GM19240 (cell line): Measurements from ENCODE around the gene DYRK3.
A peak's percentile ranks its signal among the peaks of the same experiment; 100 is the strongest.
"Not testable (repeated sequence)": the region's sequence is repeated elsewhere in the genome, so short reads cannot be mapped to it uniquely, and the experiment has no call there.

ENCODE experiments used
- DNase-seq: peaks from one replicate; pipeline ENCODE4 v3.0.0; 2011; ENCODE audit warnings: low spot score; ENCODE audit not compliant: insufficient read length

DYRK3 gene

GRCh38 chr1:206635080-206635977 is at the start of gene DYRK3:
TSS of gene DYRK3 (plus strand) at chr1:206635536. CDS start at chr1:206635704, 168 bp downstream.
- DNase-seq, result peak; percentile 80

- DNase-seq, result no peak
Measured at GRCh38 chr1:206586501-206587445, 48.6 kb upstream of the DYRK3 start.

- no peak for DNase-seq
Measured at GRCh38 chr1:206587904-206588303, 47.4 kb upstream of the DYRK3 start.

GRCh38 chr1:206588492-206588891 is 46.8 kb upstream of the DYRK3 start:
- DNase-seq, result no peak

- DNase-seq, result no peak
Measured at GRCh38 chr1:206589206-206589605, 46.1 kb upstream of the DYRK3 start.

- DNase-seq, result no peak
Measured at GRCh38 chr1:206590025-206590758, 45.1 kb upstream of the DYRK3 start.

- no peak for DNase-seq
Measured at GRCh38 chr1:206591226-206591625, 44.1 kb upstream of the DYRK3 start.

DNA sequence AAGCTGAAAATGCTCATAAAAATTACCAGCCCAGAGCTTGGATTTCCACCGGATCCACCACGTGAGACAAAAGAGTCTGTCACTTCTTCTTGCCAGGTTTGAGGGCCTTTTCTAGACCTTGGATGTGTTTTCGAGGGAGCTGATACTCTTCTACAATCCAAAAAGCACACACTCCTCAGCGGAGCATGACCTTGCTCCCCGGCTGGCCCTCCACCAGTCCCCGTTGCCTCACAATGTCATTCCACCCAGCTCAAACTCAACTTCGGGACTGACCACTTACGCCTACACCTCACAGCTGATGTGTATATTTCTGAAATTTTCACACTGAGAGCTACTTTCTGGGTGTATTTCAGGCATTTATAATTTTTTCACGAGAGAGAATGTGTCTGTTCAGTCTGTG is 43.6 kb upstream of the DYRK3 start:
- DNase-seq, result no peak

DNA sequence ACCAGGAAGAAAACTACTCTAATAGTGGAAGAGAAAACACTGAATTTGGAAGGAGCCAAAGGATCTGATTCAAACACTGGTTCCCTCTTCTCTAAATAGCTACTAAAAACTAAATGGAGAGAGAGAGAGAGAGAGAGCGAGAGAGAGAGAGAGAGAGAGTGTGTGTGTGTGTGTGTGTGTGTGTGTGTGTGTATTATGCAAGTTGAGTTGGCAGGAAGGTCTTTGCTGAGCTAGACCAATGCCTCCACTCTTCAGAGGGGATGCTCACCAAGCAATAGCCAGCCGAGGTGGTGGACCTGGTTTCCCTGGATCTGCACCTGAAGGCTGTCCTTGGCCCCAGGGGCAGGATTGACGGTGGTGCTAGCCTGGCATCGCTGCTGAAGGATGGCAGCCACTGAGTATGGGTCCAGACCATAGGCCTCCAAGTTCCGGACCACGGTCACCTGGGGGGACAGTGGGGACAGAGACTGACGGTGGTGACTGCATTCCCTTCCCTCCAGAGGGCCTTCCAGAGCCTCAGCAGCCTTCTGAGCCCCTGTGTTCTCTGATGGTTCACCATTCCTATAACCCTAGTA is 41.9 kb upstream of the DYRK3 start:
- DNase-seq, result no peak

DNA sequence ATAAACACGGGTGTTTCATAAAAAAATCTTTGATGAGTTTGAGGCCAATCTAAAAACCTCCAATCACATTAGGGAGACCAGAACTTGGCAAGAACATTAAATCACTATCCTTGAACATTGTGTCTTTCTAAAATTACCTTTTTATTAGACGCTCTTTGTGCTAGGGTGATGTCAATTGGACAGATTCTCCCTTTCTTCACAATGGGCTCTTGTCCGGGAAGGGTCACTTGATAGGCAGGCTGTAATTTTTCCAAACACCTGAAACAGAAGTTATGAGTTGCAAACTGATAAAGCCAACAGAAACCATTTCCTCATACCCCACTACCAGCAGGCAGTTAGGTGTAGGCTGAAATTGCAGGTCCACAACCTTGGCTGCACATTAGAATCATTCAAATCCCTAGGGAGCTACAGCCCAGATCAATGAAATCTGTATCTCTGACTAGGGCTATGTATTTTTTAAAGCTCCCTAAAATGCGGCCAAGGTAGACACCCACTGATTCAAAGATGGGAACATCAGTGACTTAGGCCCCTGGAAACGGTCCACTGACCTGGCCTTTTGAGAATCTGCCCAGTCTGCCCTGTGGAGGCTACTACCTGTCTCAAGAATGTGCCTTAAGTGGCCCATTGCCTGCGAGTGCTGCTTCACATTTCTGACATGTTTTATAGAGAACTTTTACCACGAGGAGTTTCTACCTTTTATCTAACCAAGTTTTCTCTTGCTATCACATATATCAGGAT is 39.6 kb upstream of the DYRK3 start:
- DNase-seq, result no peak

DNA sequence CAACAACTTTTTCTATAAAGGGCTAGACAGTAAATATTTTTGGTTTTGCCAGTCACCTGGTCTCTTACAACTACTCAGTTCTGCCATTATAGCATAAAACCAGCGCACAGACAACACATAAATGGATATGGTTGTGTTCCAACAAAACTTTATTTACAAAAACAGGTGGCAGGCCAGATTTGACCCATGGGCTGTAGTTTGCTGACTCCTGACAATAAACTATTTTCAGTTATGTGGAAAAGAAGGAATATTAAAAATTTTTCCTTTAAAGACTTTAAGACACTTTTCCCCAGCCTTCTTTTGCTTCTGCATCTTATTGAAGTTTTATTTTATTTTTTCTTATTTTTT is 39.0 kb upstream of the DYRK3 start:
- no peak for DNase-seq

DNA sequence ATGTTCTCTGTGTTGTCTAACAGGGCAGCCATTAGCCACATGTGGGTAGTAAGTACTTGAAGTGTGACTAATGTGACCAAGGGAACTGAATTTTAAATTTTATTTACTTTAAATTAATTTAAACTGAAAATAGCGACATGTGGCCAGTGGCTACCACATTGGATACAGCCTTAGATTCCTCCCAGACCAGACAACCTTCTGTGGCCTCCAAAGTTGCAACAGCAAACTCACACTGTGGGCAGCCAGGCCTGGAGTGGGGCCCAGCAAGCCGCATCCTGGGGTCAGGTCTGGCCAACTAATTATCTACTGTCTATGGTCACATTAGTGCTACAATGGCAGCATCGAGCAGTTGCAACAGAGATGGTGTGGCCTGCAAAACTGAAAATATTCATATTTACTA is 34.8 kb upstream of the DYRK3 start:
- no peak for DNase-seq

- DNase-seq, result no peak
Measured at GRCh38 chr1:206604861-206605260, 30.5 kb upstream of the DYRK3 start.

DNA sequence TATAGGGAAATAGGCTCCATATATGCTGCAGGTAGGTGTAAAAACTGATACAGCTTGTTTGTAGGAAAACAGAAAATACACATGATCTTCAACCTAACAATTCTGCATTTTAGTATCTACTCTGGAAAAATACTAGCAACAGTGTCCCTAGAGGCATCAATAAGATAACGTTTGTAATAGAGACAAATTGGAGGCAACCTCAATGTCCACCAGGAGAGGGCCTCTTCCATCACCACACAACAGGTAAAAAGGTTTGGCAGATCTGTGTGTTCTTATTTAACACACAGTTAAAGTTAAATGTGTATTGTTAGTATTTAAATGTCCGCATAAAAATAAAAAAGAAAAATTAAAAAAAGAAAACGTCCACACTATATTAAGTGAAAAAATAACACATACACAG is 28.5 kb upstream of the DYRK3 start:
- DNase-seq, result no peak

DNA sequence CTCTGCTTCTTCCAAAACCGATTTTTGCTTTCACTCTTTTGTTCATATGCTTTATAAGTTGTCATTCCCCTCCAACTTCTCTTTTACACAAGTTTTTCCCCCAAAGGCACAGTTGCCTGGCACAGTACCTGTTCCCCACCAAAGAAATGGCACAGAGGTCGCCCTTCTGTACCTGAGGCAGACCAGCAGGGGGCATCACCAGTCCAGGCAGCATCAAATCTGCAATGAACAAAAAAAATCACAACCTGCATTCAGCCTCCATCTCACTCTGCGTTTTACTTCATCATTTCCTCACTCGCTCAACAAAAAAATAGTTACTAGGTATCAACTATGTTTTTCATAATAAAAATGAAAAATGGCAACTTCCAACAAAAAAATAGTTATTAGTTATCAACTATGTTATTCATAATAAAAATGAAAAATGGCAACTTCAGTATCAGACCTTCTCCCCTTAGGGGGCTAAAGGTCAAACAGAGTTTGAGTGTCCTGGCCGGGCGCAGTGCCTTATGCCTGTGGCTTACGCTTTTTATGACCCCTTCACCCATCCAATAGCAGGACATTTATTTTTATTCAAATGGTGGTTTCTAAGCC is 27.1 kb upstream of the DYRK3 start:
- DNase-seq, result peak; percentile 44

DNA sequence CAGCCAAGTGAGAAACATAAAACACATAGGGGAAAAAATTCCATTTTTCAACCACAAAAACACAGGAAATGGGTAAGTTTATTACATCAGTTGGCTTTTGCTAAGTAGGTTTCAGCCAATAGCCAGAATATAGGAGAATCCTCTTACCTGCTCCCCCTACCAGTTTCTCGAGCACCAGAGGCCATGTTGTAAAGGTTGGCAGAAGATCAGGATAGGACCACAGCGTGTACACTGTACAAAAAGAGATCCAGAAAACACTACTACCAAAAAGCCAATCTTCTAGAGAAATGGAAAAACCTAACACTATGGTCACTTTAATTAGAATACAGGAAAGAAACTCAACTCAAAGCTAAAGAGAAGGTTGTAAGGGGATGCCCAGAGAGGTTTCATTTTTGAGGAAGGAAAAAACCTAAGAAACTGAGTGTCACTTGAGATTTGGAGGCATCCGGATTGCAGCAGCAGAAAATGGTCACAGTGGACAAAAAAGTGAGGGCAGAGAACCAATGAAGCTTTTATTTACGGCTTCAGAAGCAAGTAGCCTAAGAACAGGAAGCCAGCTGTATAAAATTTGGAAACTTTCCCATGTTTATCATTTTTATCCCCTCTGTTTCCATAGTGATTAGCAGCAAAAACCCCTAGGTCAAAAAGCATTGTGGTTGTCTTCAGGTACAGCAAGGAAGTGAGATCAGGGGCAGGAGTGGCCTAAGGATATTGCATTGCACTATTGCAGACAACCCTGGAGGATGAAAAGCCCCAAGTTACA is 25.9 kb upstream of the DYRK3 start:
- no peak for DNase-seq

GRCh38 chr1:206612129-206612876 is 23.0 kb upstream of the DYRK3 start, which contains the start of gene EIF2D:
TSS of gene EIF2D (minus strand) at chr1:206612465. CDS start at chr1:206612342, 123 bp downstream.
- DNase-seq, result peak; percentile 95

DNA sequence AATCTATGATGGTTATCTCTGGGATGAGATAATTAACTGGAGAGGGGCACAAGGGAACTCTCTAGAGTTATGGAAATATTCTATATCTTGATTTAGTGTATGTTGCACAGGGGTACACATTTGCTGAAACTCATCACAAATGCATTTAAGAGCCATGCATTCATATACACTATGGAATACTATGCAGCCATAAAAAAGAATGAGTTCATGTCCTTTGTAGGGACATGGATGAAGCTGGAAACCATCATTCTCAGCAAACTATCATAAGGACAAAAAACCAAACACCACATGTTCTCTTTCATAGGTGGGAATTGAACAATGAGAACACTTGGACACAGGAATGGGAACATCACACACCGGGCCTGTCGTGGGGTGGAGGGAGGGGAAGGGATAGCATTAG is 8.9 kb upstream of the DYRK3 start:
- DNase-seq, result not testable (repeated sequence)

DNA sequence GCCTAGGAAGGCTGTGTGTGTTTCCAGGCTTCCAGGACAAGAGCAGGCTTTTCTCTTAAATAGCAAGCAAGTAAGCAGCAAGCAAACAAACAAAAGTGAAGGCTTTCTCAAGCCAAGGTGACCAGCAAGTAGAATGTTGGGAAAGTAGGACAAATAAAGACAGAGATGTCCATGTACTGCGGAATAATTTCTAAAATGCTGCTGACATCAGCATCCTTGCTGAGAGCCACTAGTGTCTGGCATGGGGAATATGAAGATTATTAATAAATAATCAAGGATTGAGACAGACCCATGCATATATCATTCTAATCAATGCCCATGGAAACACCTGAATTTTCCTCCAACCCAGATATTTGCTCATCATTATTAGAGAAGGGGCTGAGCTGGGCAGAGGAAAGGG is 6.4 kb upstream of the DYRK3 start:
- DNase-seq, result no peak
